Astrocyte of the cerebellum (primary cell): ENCODE measurements around the gene CDKN2B-AS1.
A peak's percentile ranks its signal among the peaks of the same experiment; 100 is the strongest.

ENCODE experiments used
- DNase-seq: peaks from one replicate; pipeline ENCODE4 v3.0.0-alpha.2; 2011; ENCODE audit warnings: low read depth
- H3K4me3 ChIP-seq: 2 replicates; pipeline ENCODE4 v1.5.1; 2011; ENCODE audit warnings: mild to moderate bottlenecking, low read depth, low read length, moderate library complexity
- CTCF ChIP-seq: IDR thresholded peaks from 2 replicates; pipeline ENCODE4 v1.5.1; 2012; ENCODE audit warnings: low read length, low read depth, moderate library complexity, mild to moderate bottlenecking; ENCODE audit errors: missing control alignments
- in situ Hi-C: cut with HindIII; loops from 2 replicates; pipeline ENCODE4 v1.10.0; 2017; ENCODE audit warnings: low sequenced_read_pairs

Gene CDKN2B-AS1

GRCh38 chr9:22065431-22066200, 71.0 kb downstream of the CDKN2B-AS1 start:
- in situ Hi-C loops: no loop called here
- no peak for TF ChIP-seq CTCF
- no peak for DNase-seq

GRCh38 chr9:22067196-22067595, 72.6 kb downstream of the CDKN2B-AS1 start:
- no peak overlapping the region for H3K4me3 ChIP-seq
- DNase-seq: no peak
- in situ Hi-C loops: no loop called here
- TF ChIP-seq CTCF: no peak

More at GRCh38 chr9:22065431-22066200, 71.0 kb downstream of the CDKN2B-AS1 start:
- H3K4me3 ChIP-seq: no peak overlapping the region

- DNase-seq: no peak
- no peak overlapping the region for H3K4me3 ChIP-seq
- no peak for TF ChIP-seq CTCF
- in situ Hi-C loops: no loop called here
These were observed 73.8 kb downstream of the CDKN2B-AS1 start for GRCh38 chr9:22068369-22068768.

- H3K4me3 ChIP-seq: no peak overlapping the region
- TF ChIP-seq CTCF: no peak
- in situ Hi-C loops: no loop called here
- DNase-seq: no peak
These were observed 78.8 kb downstream of the CDKN2B-AS1 start for GRCh38 chr9:22073349-22073748.

GRCh38 chr9:22078081-22078480, 83.5 kb downstream of the CDKN2B-AS1 start:
- in situ Hi-C loops: no loop called here
- TF ChIP-seq CTCF: no peak
- H3K4me3 ChIP-seq: no peak overlapping the region
- DNase-seq: no peak

- no peak for TF ChIP-seq CTCF
- in situ Hi-C loops: no loop called here
- DNase-seq: peak; percentile 72
- no peak overlapping the region for H3K4me3 ChIP-seq
These were observed 85.3 kb downstream of the CDKN2B-AS1 start for GRCh38 chr9:22079873-22080341.
